ENCODE data around the gene ZNF514.
A peak's percentile ranks its signal among the peaks of the same experiment; 100 is the strongest.
"Not testable (repeated sequence)": the region's sequence is repeated elsewhere in the genome, so short reads cannot be mapped to it uniquely, and the experiment has no call there.

ZNF514 gene

DNA sequence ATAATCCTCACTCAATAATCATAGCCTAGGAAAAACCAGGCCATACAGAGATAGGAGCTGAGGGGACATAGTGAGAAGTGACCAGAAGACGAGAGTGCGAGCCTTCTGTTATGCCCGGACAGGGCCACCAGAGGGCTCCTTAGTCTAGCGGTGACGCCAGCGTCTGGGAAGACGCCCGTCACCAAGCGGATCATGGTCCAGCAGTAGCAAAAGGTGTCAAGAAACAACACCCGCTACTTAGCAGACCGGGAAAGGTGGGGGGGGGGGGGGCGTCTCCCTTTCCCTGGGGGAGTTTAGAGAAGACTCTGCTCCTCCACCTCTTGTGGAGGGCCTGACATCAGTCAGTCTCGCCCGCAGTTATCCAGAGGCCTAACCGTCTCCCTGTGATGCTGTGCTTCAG is 33.3 kb upstream of the ZNF514 start:
- not testable (repeated sequence) for DNase-seq (ENCODE audit: extremely low read depth, low read depth); H3K4me3 ChIP-seq (replicated peaks; ENCODE audit: low read depth, low read length)
- TF ChIP-seq, protein P1, sequence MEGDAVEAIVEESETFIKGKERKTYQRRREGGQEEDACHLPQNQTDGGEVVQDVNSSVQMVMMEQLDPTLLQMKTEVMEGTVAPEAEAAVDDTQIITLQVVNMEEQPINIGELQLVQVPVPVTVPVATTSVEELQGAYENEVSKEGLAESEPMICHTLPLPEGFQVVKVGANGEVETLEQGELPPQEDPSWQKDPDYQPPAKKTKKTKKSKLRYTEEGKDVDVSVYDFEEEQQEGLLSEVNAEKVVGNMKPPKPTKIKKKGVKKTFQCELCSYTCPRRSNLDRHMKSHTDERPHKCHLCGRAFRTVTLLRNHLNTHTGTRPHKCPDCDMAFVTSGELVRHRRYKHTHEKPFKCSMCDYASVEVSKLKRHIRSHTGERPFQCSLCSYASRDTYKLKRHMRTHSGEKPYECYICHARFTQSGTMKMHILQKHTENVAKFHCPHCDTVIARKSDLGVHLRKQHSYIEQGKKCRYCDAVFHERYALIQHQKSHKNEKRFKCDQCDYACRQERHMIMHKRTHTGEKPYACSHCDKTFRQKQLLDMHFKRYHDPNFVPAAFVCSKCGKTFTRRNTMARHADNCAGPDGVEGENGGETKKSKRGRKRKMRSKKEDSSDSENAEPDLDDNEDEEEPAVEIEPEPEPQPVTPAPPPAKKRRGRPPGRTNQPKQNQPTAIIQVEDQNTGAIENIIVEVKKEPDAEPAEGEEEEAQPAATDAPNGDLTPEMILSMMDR (IDR thresholded peaks at IDR 0.05; ENCODE audit: low read depth, low read length, missing control alignments) = peak; percentile 45

DNA sequence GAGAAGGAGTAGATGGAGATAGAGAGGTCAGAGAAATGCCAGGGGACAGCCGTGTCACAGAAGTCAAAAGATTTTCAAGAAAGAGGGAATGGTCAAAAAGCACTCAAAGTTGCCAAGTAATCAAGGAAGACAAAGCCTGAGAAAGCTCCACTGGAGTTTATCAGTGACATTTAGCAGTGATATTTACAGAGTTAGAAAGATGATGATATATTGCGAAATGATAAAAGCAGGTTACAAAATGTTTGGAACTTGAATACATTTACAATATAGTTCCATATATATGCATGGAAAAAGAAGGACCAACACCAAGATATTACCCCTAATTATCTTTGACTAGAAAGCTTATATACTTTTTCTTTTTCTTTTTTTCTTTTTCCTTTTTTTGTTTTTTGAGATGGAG is 26.3 kb upstream of the ZNF514 start:
- no peak overlapping the region for H3K4me3 ChIP-seq (replicated peaks; ENCODE audit: low read depth, low read length)
- no peak for DNase-seq (ENCODE audit: extremely low read depth, low read depth)
- TF ChIP-seq, protein P1 (IDR thresholded peaks at IDR 0.05; ENCODE audit: low read depth, low read length, missing control alignments) = no peak

DNA sequence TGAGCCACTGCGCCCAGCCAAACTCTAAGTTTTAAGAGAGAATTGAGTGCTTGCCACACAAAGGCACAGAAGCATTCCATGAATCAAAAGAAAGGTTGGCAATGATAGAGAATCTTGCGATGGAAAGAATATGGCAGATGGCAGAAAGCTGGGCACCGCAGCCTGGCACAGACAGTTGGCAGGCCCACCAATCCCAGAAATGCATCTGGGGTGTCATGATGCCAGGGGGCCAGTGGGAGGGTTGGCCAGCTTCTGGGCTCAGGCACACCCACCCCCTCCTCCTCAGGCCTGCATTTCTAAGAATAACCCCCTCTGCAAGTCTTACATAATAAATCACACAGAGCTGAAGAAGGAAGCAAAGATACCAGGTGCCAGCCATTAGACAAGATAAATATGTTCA is 25.5 kb upstream of the ZNF514 start:
- no peak for DNase-seq (ENCODE audit: extremely low read depth, low read depth)
- no peak overlapping the region for H3K4me3 ChIP-seq (replicated peaks; ENCODE audit: low read depth, low read length)
- TF ChIP-seq, protein P1 (IDR thresholded peaks at IDR 0.05; ENCODE audit: low read depth, low read length, missing control alignments) = no peak

DNA sequence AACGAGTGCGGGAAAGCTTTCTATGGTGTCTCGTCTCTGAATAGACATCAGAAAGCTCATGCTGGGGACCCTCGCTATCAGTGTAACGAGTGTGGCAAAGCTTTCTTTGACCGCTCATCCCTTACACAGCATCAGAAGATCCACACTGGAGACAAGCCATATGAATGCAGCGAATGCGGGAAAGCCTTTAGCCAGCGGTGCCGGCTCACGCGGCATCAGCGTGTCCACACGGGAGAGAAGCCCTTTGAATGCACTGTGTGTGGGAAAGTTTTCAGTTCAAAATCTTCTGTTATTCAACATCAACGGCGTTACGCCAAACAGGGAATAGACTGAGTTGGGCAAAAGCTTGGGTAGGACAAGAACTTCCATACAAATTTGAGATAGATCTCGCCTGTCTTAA is 22.1 kb upstream of the ZNF514 start:
- H3K4me3 ChIP-seq (replicated peaks; ENCODE audit: low read depth, low read length) = no peak overlapping the region
- no peak for DNase-seq (ENCODE audit: extremely low read depth, low read depth)
- TF ChIP-seq, protein P1 (IDR thresholded peaks at IDR 0.05; ENCODE audit: low read depth, low read length, missing control alignments) = no peak

DNA sequence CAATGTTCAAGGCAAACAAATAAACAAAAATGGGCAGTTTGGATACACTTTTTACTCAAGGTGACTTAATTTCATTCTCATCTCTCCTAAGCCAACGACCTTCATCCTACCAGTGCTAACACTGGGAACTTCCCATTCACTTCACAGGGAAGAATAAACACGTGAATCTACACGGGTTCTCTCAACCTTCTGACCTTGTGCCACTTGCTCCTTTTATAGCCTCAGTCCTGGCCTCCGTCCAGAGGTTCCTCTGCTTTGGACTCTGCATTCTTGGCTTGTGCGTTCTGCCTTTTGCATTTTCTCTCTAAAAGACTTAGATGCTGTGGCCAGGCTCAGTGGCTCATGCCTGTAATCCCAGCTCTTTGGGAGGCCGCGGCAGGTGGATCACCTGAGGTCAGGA is 19.8 kb upstream of the ZNF514 start:
- TF ChIP-seq, protein P1 (IDR thresholded peaks at IDR 0.05; ENCODE audit: low read depth, low read length, missing control alignments) = no peak
- H3K4me3 ChIP-seq (replicated peaks; ENCODE audit: low read depth, low read length) = no peak overlapping the region

DNA sequence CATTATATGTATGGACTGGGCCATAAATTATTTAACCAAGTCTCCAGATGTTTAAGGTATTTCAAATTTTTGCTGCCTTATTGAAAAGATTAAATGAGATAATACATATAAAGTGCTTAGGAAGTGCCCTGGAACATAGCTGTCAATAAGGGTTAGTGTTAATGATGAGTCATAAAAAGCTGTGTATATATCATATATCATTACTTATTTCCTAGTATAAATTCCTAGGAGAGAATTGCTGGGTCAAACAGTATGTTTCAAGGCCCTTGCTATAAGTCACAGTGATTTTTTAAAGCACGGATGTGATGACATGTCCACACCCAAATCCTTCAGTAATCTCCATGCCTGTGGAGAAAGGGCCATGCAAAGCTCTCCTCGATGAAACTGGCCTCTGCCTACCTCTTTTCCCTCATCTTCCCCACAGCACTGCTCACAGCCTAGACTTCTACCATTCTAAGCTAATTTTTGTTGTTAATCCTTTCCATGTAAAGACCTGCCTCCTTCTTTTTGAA is 14.4 kb upstream of the ZNF514 start:
- H3K4me3 ChIP-seq (replicated peaks; ENCODE audit: low read depth, low read length) = no peak overlapping the region
- DNase-seq (ENCODE audit: extremely low read depth, low read depth) = no peak
- TF ChIP-seq, protein P1 (IDR thresholded peaks at IDR 0.05; ENCODE audit: low read depth, low read length, missing control alignments) = no peak

More for the DNA sequence above, 19.8 kb upstream of the ZNF514 start:
- DNase-seq (ENCODE audit: extremely low read depth, low read depth) = no peak

DNA sequence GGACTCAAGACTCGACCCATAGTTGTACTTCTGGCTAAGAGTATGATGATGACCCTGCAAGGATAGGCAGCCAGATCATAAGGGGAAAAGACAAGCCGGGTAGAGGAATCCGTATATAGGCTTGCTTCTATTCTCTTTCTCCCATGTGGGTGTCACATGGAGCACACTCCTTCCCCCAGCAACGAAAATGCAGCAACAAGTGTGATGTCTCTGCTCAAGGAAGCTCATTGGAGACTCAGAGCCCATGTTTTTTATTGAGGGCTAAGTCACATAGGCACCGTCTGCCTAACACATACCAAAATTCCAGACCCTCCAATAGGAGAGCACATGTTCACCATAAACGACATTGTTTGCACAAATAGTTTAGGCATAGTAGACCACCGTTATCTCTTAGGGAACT is 12.3 kb upstream of the ZNF514 start:
- no peak for DNase-seq (ENCODE audit: extremely low read depth, low read depth)
- TF ChIP-seq, protein P1 (IDR thresholded peaks at IDR 0.05; ENCODE audit: low read depth, low read length, missing control alignments) = no peak
- no peak overlapping the region for H3K4me3 ChIP-seq (replicated peaks; ENCODE audit: low read depth, low read length)

All from HFF-Myc (cell line).